Measurements from ENCODE around the gene TMEM44.

TMEM44 gene

DNA sequence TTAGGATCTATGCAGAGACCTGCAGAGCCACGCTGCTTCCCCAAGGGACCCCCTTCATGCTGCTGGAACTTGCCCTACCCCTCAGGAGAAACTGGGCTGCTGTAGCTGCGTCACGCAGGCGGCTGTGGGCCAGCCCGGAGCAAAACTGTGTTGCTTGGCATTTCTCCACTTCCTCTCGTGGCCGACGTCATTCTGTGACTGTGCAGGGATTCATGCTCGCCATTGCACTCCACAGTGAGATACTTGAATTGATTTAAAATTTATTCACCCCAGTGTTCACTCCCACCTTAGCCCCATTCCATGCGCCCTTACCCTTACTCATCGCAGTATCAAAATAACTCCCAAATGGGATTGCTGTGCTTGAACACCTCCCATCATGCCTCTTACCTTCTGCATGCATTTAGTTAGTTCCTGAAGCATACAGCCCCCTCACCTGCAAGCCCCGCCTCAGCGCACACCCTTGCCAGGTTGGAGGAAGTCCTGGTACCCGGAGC, 45.7 kb downstream of the TMEM44 start:
- TF ChIP-seq, protein P1, sequence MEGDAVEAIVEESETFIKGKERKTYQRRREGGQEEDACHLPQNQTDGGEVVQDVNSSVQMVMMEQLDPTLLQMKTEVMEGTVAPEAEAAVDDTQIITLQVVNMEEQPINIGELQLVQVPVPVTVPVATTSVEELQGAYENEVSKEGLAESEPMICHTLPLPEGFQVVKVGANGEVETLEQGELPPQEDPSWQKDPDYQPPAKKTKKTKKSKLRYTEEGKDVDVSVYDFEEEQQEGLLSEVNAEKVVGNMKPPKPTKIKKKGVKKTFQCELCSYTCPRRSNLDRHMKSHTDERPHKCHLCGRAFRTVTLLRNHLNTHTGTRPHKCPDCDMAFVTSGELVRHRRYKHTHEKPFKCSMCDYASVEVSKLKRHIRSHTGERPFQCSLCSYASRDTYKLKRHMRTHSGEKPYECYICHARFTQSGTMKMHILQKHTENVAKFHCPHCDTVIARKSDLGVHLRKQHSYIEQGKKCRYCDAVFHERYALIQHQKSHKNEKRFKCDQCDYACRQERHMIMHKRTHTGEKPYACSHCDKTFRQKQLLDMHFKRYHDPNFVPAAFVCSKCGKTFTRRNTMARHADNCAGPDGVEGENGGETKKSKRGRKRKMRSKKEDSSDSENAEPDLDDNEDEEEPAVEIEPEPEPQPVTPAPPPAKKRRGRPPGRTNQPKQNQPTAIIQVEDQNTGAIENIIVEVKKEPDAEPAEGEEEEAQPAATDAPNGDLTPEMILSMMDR (IDR thresholded peaks at IDR 0.05; ENCODE audit: low read depth, low read length) = no peak
- DNase-seq (ENCODE audit: extremely low read depth, low read depth) = no peak

DNA sequence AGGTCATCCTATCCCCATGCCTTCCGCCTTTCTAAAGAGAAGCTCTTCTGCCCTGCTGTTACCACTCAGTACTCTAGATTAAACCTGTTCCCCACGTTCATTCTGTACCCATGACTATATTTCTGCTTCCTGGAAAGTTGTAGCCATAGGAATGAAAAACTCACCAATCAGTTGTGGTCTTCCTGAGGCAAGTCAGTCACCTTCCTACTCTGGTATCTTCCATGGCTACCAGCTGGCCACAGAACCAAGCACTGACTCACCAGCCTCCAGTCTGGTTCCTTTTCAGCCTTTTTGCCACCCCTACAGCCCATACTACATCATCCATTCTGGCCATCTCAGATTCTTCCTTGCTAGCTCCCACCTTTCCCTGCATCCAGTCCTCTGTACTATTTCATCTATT, 46.4 kb downstream of the TMEM44 start:
- DNase-seq (ENCODE audit: extremely low read depth, low read depth) = no peak
- TF ChIP-seq, protein P1 (IDR thresholded peaks at IDR 0.05; ENCODE audit: low read depth, low read length) = no peak

DNA sequence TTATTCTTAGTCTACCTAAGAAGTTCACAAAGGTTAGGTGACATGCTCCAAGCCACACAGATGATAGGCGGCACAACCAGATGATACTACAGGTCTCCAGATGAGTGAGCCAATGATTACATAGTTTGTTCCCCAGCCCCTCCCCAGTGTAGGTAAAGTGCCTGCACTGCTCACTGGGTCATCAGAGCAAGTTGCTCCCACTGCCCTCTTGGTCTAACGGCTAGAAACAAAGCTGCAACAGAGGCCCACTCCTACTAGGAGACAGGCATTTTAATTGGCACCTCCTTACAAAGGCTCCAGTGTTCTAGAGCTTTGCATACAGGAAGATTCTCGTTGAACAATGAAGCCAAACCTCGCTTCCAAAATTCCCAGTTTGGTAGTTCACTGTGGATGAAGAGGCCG, 47.3 kb downstream of the TMEM44 start:
- DNase-seq (ENCODE audit: extremely low read depth, low read depth) = no peak
- TF ChIP-seq, protein P1 (IDR thresholded peaks at IDR 0.05; ENCODE audit: low read depth, low read length) = no peak

GRCh38 chr3:194584866-194585265, 48.4 kb downstream of the TMEM44 start:
- TF ChIP-seq, protein P1 (IDR thresholded peaks at IDR 0.05; ENCODE audit: low read depth, low read length) = no peak
- no peak for DNase-seq (ENCODE audit: extremely low read depth, low read depth)

DNA sequence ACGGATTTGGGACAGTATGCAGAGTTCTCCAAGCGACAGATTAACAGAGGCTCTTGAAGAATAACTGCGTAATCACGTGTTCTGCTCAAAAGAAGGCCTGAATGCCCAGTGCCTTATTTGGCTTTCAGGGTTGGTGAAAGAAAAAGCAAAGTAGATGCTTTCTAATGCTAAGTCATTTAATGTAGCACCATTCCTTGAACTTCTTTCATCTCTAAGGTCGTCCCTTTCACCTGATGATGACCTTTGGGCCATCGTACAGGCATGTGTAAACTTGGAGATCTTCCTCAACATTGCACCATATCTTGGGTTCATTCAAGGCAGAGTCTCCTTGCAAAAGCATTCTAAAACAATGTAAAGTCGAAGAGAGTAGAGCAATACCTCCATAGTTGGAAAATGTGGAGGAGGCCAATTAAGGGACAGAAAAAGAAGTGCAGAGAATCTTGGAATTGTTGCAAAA, 48.9 kb downstream of the TMEM44 start:
- TF ChIP-seq, protein P1 (IDR thresholded peaks at IDR 0.05; ENCODE audit: low read depth, low read length) = no peak
- DNase-seq (ENCODE audit: extremely low read depth, low read depth) = no peak

GRCh38 chr3:194582196-194582905, 50.9 kb downstream of the TMEM44 start:
- TF ChIP-seq, protein P1 (IDR thresholded peaks at IDR 0.05; ENCODE audit: low read depth, low read length) = no peak
- DNase-seq (ENCODE audit: extremely low read depth, low read depth) = no peak

DNA sequence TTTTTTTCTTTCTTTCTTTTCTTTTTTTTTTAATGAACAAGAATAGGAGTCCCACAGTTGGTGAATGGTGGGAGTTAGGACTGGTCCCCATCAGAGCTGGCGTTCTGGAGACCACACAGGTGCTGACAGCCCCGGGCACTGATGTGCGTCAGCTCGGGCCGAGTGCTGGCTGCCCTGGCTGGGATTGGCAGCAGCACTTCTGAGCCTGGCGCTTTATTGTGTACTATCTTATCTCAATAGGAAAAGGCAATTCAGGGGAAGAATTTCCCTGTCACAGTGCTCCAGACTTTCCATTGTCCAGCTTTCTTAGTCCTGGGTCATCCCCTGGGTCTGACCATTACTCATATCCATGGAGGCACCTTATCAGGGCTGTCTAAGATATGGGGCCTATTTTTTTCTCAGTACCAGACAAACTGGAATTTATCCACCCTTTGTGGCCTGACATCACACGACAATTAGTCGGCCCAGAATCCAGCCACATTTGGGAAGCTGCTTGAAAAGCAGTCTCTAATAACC, 54.1 kb downstream of the TMEM44 start:
- TF ChIP-seq, protein P1 (IDR thresholded peaks at IDR 0.05; ENCODE audit: low read depth, low read length) = no peak
- no peak for DNase-seq (ENCODE audit: extremely low read depth, low read depth)

Data from AG09319 (cell line).